ENCODE data around the gene C8G.

The C8G gene

GRCh38 chr9:136921307-136921706, 23.7 kb upstream of the C8G start:
- no peak for DNase-seq

- no peak for DNase-seq
These were observed 23.3 kb upstream of the C8G start for GRCh38 chr9:136921718-136922117.

GRCh38 chr9:136922540-136922939, 22.5 kb upstream of the C8G start:
- no peak for DNase-seq

- DNase-seq: no peak
These were observed 21.2 kb upstream of the C8G start for GRCh38 chr9:136923881-136924280.

- no peak for DNase-seq
These were observed 19.5 kb upstream of the C8G start for GRCh38 chr9:136925414-136926153.

GRCh38 chr9:136926154-136926704, 18.8 kb upstream of the C8G start:
- DNase-seq: no peak

GRCh38 chr9:136926749-136927148, 18.3 kb upstream of the C8G start:
- no peak for DNase-seq

- DNase-seq: no peak
These were observed 17.4 kb upstream of the C8G start for GRCh38 chr9:136927343-136928271.

GRCh38 chr9:136928591-136928990, 16.5 kb upstream of the C8G start:
- DNase-seq: no peak

- no peak for DNase-seq
These were observed 15.0 kb upstream of the C8G start for GRCh38 chr9:136930014-136930413.

- no peak for DNase-seq
These were observed 13.4 kb upstream of the C8G start for GRCh38 chr9:136931611-136932130.

GRCh38 chr9:136934277-136934676, 10.8 kb upstream of the C8G start:
- DNase-seq: no peak

GRCh38 chr9:136935651-136936050, 9.4 kb upstream of the C8G start:
- no peak for DNase-seq

- peak; percentile 30 for DNase-seq
These were observed 8.3 kb upstream of the C8G start for GRCh38 chr9:136936645-136937170.

- no peak for DNase-seq
These were observed 7.6 kb upstream of the C8G start for GRCh38 chr9:136937186-136938001.

- no peak for DNase-seq
These were observed 5.5 kb upstream of the C8G start for GRCh38 chr9:136939431-136939995.

GRCh38 chr9:136939996-136940525, 5.0 kb upstream of the C8G start:
- DNase-seq: peak; percentile 66

GRCh38 chr9:136940526-136941230, 4.4 kb upstream of the C8G start:
- DNase-seq: no peak

- DNase-seq: no peak
These were observed 3.6 kb upstream of the C8G start for GRCh38 chr9:136941231-136942111.
